ENCODE results near the gene PCDHGB4. TPM values are rescaled to one million over a fixed set of nuclear protein-coding genes. Genes with fewer than 3 reads are reported as not detected.

The PCDHGB4 gene
- total RNA-seq = 14.1 and 16.8 TPM in 2 replicates

GRCh38 chr5:141387557-141388311 lies at the start of gene PCDHGB4:
Gene PCDHGB4, plus strand, starts transcription at chr5:141387698. Its CDS starts 187 bp downstream, at chr5:141387885.

DNA sequence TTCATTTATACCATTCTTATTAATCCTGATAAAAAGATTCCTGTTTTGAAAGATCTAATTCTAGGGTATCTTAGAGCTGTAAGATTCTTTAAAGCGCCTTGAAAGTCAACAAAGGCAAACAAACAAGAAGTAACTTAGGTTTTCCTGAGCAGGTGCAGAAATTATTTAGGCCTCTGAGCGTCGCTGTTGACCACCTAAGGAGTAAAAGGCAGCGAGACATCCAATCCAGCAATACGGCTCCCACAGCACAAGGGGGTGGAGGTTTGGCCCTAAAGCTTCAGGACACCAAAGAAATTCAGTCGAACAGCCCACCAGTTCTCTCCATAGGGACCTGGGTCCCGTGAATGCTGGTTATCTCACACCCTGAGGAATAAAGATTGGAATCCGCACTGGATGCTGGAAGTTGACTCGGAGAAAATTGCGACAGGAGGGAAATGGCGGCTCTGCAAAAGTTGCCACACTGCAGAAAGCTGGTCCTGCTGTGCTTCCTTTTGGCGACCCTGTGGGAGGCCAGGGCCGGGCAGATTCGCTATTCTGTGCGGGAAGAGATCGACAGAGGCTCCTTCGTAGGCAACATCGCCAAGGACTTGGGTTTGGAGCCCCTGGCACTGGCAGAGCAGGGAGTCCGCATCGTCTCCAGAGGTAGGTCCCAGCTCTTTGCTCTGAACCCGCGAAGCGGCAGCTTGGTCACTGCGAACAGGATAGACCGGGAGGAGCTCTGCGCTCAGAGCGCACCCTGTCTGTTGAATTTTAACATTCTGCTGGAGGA lies 48.8 kb upstream of the PCDHGB4 start, which contains the start of gene PCDHGA2:
Gene PCDHGA2 (plus strand): TSS at position 223 of the 769 bp plus-strand sequence.

GRCh38 chr5:141343242-141343952 lies 44.1 kb upstream of the PCDHGB4 start, which contains the start of gene PCDHGA3:
Gene PCDHGA3, plus strand, starts transcription at chr5:141343829. Its CDS starts 205 bp downstream, at chr5:141344034.

DNA sequence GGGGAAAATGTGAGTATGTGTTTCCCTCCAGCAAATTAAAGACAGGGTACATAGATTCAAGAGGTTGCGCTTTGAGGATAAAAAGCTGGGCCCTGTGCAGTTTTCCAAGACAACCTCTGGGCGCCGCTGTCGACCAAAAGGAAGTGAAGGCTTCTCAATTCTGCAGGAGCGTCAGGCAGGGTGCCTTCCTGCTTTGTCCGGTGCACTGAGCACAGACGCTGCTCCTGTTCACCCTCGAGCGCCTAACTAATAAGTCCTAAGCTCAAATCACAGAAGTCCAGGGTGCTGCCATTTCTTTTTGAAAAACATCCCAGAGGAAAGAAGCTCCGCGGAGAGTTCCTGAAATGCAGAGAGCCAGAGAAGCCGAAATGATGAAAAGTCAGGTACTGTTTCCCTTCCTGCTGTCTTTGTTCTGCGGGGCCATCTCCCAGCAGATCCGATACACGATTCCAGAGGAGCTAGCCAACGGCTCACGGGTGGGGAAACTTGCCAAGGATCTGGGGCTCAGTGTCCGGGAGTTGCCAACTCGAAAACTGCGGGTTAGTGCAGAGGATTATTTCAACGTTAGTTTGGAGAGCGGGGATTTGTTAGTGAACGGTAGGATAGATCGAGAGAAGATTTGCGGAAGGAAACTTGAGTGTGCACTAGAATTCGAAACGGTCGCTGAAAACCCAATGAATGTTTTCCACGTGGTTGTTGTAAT lies 37.4 kb upstream of the PCDHGB4 start, which contains the start of gene PCDHGB1:
Gene PCDHGB1 (plus strand): TSS at position 183 of the 703 bp plus-strand sequence. CDS start 162 bp downstream, at position 345.

DNA sequence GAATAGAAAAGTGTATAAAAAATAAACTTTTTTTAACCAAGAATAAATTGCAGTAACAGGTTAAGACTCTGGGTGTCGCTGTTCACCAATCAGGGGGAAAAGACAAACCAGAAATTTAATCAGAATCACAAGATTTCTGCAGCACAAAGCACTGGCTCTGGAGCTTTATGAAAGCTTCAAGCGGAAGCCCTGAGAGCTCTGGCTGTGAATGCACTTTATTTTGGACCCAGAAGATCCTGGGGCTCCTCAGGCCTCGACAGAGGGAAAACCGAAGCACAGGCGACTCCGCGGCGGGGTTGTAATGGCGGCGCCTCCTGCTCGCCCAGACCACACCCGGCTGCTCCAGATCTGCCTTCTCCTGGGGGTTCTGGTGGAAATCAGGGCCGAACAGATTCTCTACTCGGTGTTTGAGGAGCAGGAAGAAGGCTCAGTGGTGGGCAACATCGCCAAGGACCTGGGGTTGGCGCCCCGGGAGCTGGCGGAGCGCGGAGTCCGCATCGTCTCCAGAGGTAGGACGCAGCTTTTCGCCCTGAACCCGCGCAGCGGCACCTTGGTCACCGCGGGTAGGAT lies 32.5 kb upstream of the PCDHGB4 start, which contains the start of gene PCDHGA4:
Gene PCDHGA4 (plus strand): TSS at position 122 of the 570 bp plus-strand sequence. CDS start 87 bp downstream, at position 209.

DNA sequence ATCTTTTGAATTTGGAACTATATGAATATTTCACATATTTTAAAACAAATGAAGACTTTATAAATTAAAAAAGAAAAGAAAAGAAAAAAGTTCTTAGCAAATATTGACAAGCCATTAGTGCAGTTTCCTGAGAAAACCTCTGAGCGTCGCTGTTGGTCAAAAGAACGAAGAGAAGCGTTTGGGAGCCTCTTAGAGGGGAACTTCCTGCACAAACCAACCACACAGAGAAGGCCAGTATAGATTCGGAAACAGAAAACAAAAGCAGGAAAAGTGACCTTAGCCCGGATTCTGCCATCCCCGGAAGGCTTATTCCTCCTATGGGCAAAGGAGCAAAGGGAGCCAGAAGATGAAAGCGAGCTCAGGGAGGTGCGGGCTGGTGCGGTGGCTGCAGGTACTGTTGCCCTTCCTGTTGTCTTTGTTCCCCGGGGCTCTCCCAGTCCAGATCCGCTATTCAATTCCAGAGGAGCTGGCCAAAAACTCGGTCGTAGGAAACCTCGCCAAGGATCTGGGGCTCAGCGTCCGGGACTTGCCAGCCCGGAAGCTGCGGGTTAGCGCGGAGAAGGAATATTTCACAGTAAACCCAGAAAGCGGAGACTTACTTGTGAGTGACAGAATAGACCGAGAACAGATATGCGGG lies 27.6 kb upstream of the PCDHGB4 start, which contains the start of gene PCDHGB2:
Gene PCDHGB2 (plus strand): TSS at position 205 of the 637 bp plus-strand sequence. CDS start 142 bp downstream, at position 347.

GRCh38 chr5:141363952-141364660 lies 23.4 kb upstream of the PCDHGB4 start, which contains the start of gene PCDHGA5:
Gene PCDHGA5, plus strand, starts transcription at chr5:141364162. Its CDS starts 169 bp downstream, at chr5:141364331.

DNA sequence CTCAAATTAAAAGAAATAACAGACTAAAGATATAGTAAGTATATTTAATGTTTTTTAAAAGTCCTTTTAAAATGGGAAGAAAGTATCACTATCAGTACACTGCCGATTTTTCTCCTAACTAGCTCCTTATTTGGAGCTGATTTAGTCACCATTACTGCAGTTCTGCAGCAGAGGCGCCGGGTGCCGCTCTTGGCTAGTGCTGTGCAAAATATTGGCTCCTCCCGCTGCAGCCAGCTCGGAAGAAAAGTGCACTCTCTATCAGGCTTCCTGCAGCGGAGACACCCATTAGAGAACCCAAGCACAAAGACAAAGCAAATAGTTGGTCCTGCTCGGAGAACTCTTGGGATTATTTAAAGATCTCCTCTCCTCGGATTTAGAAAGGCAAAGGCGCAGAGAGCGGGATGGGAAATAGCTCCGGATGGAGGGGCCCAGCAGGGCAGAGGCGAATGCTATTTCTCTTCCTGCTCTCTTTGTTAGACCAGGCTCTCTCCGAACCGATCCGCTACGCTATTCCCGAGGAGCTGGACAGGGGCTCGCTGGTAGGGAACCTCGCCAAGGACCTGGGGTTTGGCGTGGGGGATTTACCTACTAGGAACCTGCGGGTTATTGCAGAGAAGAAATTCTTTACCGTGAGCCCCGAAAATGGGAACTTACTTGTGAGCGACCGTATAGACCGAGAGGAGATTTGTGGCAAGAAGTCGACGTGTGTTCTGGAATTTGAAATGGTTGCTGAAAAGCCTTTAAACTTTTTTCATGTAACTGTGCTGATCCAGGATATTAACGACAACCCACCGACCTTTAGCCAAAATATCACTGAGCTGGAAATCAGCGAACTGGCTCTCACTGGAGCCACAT lies 17.3 kb upstream of the PCDHGB4 start, which contains the start of gene PCDHGB3:
Gene PCDHGB3 (plus strand): TSS at position 249 of the 855 bp plus-strand sequence. CDS start 153 bp downstream, at position 402.

GRCh38 chr5:141373673-141374317 lies 13.7 kb upstream of the PCDHGB4 start, which contains the start of gene PCDHGA6:
Gene PCDHGA6, plus strand, starts transcription at chr5:141373891. Its CDS starts 193 bp downstream, at chr5:141374084.

DNA sequence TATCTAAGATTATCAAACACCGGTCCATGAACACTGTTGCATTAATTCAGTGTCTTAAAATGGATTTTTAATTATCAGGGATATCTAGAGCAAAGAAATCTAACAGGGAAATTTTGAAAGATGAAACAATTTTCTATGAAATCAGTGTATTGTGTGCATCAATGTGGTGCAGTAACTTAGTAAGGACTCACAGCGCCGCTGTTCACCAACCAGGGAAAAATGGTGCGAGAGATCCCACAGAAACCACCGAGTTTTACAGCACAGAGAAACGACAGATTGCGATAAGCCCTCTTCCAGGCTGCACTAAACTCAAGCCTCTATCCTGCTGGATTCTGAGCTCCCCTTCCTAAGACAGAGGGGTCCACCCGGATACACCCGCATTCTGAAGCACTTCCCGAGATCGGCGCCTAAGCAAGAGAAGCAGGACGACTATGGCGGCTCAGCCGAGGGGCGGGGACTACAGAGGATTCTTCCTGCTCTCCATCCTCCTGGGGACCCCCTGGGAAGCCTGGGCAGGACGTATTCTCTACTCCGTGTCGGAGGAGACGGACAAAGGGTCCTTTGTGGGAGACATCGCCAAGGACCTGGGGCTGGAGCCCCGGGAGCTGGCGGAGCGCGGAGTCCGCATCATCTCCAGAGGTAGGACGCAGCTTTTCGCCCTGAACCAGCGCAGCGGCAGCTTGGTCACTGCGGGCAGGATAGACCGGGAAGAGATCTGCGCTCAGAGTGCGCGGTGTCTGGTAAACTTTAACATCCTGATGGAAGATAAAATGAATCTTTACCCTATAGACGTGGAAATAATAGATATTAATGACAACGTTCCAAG lies 4.8 kb upstream of the PCDHGB4 start, which contains the start of gene PCDHGA7:
Gene PCDHGA7 (plus strand): TSS at position 274 of the 826 bp plus-strand sequence. CDS start 158 bp downstream, at position 432.

GRCh38 chr5:141392429-141393198 lies 5.1 kb downstream of the PCDHGB4 start, which contains the start of gene PCDHGA8:
Gene PCDHGA8, plus strand, starts transcription at chr5:141392633. Its CDS starts 181 bp downstream, at chr5:141392814.

GRCh38 chr5:141397756-141398551 lies 10.5 kb downstream of the PCDHGB4 start, which contains the start of gene PCDHGB5:
Gene PCDHGB5, plus strand, starts transcription at chr5:141397947. Its CDS starts 181 bp downstream, at chr5:141398128.

DNA sequence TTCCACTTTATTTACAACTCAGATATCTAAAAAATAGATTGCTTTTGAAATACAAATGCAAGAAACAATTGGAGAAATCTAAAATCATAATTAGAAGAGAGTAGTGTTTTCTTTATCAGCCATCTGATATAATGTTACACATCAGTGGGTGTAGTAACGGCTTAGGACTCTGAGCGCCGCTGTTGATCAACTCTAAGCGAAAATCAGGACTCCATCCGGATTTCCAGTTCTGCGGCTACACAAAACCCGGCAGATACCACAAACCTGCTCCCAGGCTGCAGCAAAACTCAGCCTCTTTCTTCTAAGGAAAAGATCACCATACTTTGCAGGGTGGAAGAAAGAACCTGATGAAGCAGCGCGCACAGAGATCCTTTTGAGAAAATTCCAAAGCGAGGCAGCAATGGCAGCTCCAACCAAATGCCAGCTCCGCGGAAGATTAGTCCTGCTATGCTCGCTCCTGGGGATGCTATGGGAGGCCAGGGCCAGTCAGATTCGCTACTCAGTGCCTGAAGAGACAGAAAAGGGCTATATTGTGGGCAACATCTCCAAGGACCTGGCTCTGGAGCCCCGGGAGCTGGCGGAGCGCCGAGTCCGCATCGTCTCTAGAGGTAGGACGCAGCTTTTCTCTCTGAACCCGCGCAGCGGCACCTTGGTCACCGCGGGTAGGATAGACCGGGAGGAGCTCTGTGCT lies 15.2 kb downstream of the PCDHGB4 start, which contains the start of gene PCDHGA9:
Gene PCDHGA9 (plus strand): TSS at position 226 of the 691 bp plus-strand sequence. CDS start 175 bp downstream, at position 401.

DNA sequence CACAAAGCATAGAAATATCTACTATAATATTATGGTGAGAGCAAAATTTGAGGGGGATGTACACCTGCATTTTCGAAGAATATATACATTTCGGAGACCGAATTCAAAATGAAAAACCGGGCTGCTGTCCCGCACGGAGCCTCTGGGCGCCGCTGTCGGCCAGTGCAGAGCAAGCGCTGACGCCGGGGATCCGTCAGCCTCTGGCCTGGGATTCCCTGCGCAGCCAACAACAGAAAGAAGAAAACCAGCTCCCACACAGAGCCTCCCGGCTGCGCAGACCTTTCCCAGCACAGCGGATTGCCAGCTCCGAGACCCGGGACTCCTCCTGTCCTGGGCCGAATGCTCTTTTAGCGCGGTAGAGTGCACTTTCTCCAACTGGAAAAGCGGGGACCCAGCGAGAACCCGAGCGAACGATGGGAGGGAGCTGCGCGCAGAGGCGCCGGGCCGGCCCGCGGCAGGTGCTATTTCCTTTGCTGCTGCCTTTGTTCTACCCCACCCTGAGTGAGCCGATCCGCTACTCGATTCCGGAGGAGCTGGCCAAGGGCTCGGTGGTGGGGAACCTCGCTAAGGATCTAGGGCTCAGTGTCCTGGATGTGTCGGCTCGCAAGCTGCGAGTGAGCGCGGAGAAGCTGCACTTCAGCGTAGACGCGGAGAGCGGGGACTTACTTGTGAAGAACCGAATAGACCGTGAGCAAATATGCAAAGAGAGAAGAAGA lies 20.4 kb downstream of the PCDHGB4 start, which contains the start of gene PCDHGB6:
Gene PCDHGB6 (plus strand): TSS at position 232 of the 716 bp plus-strand sequence. CDS start 182 bp downstream, at position 414.

